NCI-H345 treated with DMSO at 0.1 percent for 48 hours (cell line): ENCODE data around the gene IL1RAP.
"Not testable (repeated sequence)": the region's sequence is repeated elsewhere in the genome, so short reads cannot be mapped to it uniquely, and the experiment has no call there.

Source experiments
- DNase-seq: peaks from one replicate; lab custom pipeline; 2025; ENCODE audit not compliant: unreplicated experiment; lab: John Stamatoyannopoulos, UW

The IL1RAP gene

GRCh38 chr3:190513409-190514370, at the start of gene IL1RAP:
TSS of gene IL1RAP (plus strand) at chr3:190514085. CDS start at chr3:190564290, 50,205 bp downstream.
- peak; percentile 74 for DNase-seq

- DNase-seq: no peak
Measured at GRCh38 chr3:190467922-190468321, 46.0 kb upstream of the IL1RAP start.

GRCh38 chr3:190473261-190473660, 40.6 kb upstream of the IL1RAP start:
- DNase-seq: not testable (repeated sequence)

- no peak for DNase-seq
Measured at GRCh38 chr3:190481779-190482178, 32.1 kb upstream of the IL1RAP start.

GRCh38 chr3:190485830-190486532, 27.9 kb upstream of the IL1RAP start:
- DNase-seq: peak; percentile 13

- no peak for DNase-seq
Measured at GRCh38 chr3:190486533-190486864, 27.4 kb upstream of the IL1RAP start.

GRCh38 chr3:190486908-190487607, 26.8 kb upstream of the IL1RAP start:
- DNase-seq: no peak

GRCh38 chr3:190491533-190492054, 22.3 kb upstream of the IL1RAP start:
- no peak for DNase-seq

GRCh38 chr3:190492129-190492528, 21.8 kb upstream of the IL1RAP start:
- no peak for DNase-seq

GRCh38 chr3:190492966-190493365, 20.9 kb upstream of the IL1RAP start:
- no peak for DNase-seq

- no peak for DNase-seq
Measured at GRCh38 chr3:190494907-190495306, 19.0 kb upstream of the IL1RAP start.

GRCh38 chr3:190495354-190495753, 18.5 kb upstream of the IL1RAP start:
- no peak for DNase-seq

GRCh38 chr3:190495796-190496195, 18.1 kb upstream of the IL1RAP start:
- DNase-seq: no peak

GRCh38 chr3:190496859-190497258, 17.0 kb upstream of the IL1RAP start:
- no peak for DNase-seq

GRCh38 chr3:190497811-190498210, 16.1 kb upstream of the IL1RAP start:
- DNase-seq: no peak

- no peak for DNase-seq
Measured at GRCh38 chr3:190498293-190498692, 15.6 kb upstream of the IL1RAP start.

GRCh38 chr3:190499122-190499521, 14.8 kb upstream of the IL1RAP start:
- DNase-seq: no peak

GRCh38 chr3:190502946-190503345, 10.9 kb upstream of the IL1RAP start:
- no peak for DNase-seq

GRCh38 chr3:190504354-190505125, 9.3 kb upstream of the IL1RAP start:
- DNase-seq: no peak

- DNase-seq: no peak
Measured at GRCh38 chr3:190505381-190506003, 8.4 kb upstream of the IL1RAP start.
